Naive thymus-derived CD4-positive, alpha-beta T cell (primary cell): Measurements from ENCODE around the gene GPRIN3. TPM values are rescaled to one million over a fixed set of nuclear protein-coding genes. Genes with fewer than 3 reads are reported as not detected.
A peak's percentile ranks its signal among the peaks of the same experiment; 100 is the strongest.
"Not testable (repeated sequence)": the region's sequence is repeated elsewhere in the genome, so short reads cannot be mapped to it uniquely, and the experiment has no call there.

Experiments used
- ATAC-seq: fragments of 150-1000 bp; cut with Tn5 transposase; 2 replicates; pipeline ENCODE4 v1.10.0; 2021; ENCODE audit warnings: mild to moderate bottlenecking, moderate library complexity
- CTCF ChIA-PET: fragments of 350-600 bp; sonication (Branson Sonifier 250); formaldehyde crosslinking; loops from one replicate; lab custom pipeline; 2021; ENCODE audit warnings: antibody characterized with exemption; lab: Charles Lee
- POLR2A ChIA-PET: fragments of 350-600 bp; sonication (Branson Sonifier 250); formaldehyde crosslinking; loops from one replicate; lab custom pipeline; 2021; ENCODE audit warnings: antibody characterized with exemption, inconsistent platforms; lab: Charles Lee
- DNase-seq, 9 donors: peaks; one replicate each; pipeline versions ENCODE4 v3.0.0 to v3.0.0-alpha.2; 2020 to 2022; ENCODE audit warnings: mixed read lengths in 1 of 9
- H3K27ac ChIP-seq: one replicate; pipeline ENCODE4 v1.7.0; 2013; ENCODE audit warnings: mild to moderate bottlenecking, low read depth, low read length, moderate library complexity
- H3K27me3 ChIP-seq, 2 donors: one replicate each; pipeline ENCODE4 v1.7.0; 2013; ENCODE audit warnings: low read length in 2 of 2, mild to moderate bottlenecking in 2 of 2, moderate library complexity in 2 of 2; ENCODE audit not compliant: control insufficient read depth in 2 of 2, insufficient read depth in 2 of 2
- H3K36me3 ChIP-seq, 3 experiments: 1 replicate in 2 of 3; 2 replicates in 1 of 3; pipeline ENCODE4 v1.7.0; 2013; ENCODE audit warnings: low read length in 3 of 3, mild to moderate bottlenecking in 3 of 3, moderate library complexity in 1 of 3; ENCODE audit not compliant: insufficient read depth in 3 of 3, control insufficient read depth in 2 of 3
- H3K4me1 ChIP-seq, 2 donors: one replicate each; pipeline ENCODE4 v1.7.0; 2013; ENCODE audit warnings: low read length in 2 of 2, mild to moderate bottlenecking in 2 of 2, moderate library complexity in 1 of 2; ENCODE audit not compliant: control insufficient read depth in 2 of 2, insufficient read depth in 2 of 2
- H3K4me3 ChIP-seq: 2 replicates; pipeline ENCODE4 v1.7.0; 2013; ENCODE audit warnings: mild to moderate bottlenecking, low read length
- H3K9me3 ChIP-seq, 3 experiments: 1 replicate in 2 of 3; 2 replicates in 1 of 3; pipeline ENCODE4 v1.7.0; 2013; ENCODE audit warnings: low read length in 3 of 3; ENCODE audit not compliant: control insufficient read depth in 2 of 3
- H3K27ac Mint-ChIP-seq, 9 donors: one replicate each; pipeline ENCODE4 v1.8.0; 2020 to 2022; ENCODE audit warnings: mixed read lengths in 9 of 9, mild to moderate bottlenecking in 8 of 9, moderate library complexity in 5 of 9, inconsistent platforms in 2 of 9
- H3K27me3 Mint-ChIP-seq, 5 donors: one replicate each; pipeline ENCODE4 v1.8.0; 2021 to 2022; ENCODE audit warnings: mixed read lengths in 5 of 5, mild to moderate bottlenecking in 1 of 5
- H3K36me3 Mint-ChIP-seq, 5 donors: one replicate each; pipeline ENCODE4 v1.8.0; 2020 to 2022; ENCODE audit warnings: mixed read lengths in 5 of 5, mild to moderate bottlenecking in 3 of 5, inconsistent platforms in 1 of 5
- H3K4me1 Mint-ChIP-seq, 7 donors: one replicate each; pipeline ENCODE4 v1.8.0; 2020 to 2022; ENCODE audit warnings: mixed read lengths in 7 of 7, mild to moderate bottlenecking in 3 of 7, inconsistent platforms in 1 of 7
- H3K4me3 Mint-ChIP-seq, 10 donors: one replicate each; pipeline ENCODE4 v1.8.0; 2020 to 2022; ENCODE audit warnings: mild to moderate bottlenecking in 10 of 10, mixed read lengths in 10 of 10, moderate library complexity in 6 of 10, inconsistent platforms in 2 of 10
- H3K9me3 Mint-ChIP-seq, 11 donors: one replicate each; pipeline ENCODE4 v1.8.0; 2020 to 2022; ENCODE audit warnings: mixed read lengths in 11 of 11, mild to moderate bottlenecking in 4 of 11, inconsistent platforms in 1 of 11, moderate library complexity in 1 of 11
- intact Hi-C, 2 donors: fragments of 100-400 bp; cut with micrococcal nuclease; formaldehyde crosslinking; loops; one replicate each; pipeline ENCODE4 v1.15.1; 2023
- polyA plus RNA-seq, 2 donors: library from polyadenylated mRNA; unstranded; fragments of 300-500 nt; fragmentation: Illumina TruSeq; gene quantifications; one replicate each; pipeline ENCODE4 v1.2.3, GENCODE V29; 2021
- total RNA-seq, 6 experiments: library from RNA in 5 of 6; stranded (reverse) in 5 of 6; gene quantifications; 1 replicate in 5 of 6; 2 replicates in 1 of 6; pipeline ENCODE4 v1.2.3 and lab custom pipeline; 2021 to 2026

GPRIN3 gene
- total and polyA plus RNA-seq, 7 experiments from 2014 or later, result 7.3 to 55.5 (median 11.2) TPM

DNA sequence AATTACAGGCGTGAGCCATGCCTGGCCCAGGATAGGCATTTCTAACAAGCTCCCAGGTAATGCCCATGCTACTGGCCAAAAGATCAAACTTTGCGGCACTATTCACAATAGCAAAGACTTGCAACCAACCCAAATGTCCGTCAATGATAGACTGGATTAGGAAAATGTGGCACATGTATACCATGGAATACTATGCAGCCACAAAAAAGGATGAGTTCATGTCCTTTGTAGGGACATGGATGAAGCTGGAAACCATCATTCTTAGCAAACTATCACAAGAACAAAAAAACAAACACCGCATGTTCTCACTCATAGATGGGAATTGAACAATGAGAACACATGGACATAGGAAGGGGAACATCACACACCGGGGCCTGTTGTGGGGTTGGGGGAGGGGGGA is 1.6 kb upstream of the GPRIN3 start:
- not testable (repeated sequence) for H3K27me3 Mint-ChIP-seq, H3K27ac ChIP-seq, H3K9me3 Mint-ChIP-seq, H3K36me3 ChIP-seq, H3K27me3 ChIP-seq, H3K4me3 ChIP-seq, DNase-seq, H3K9me3 ChIP-seq, H3K4me1 ChIP-seq, ATAC-seq
- H3K4me3 Mint-ChIP-seq, result peak overlapping the region in 6 of 10 donors; percentile 7 to 93 (median 58)
- H3K27ac Mint-ChIP-seq, result peak overlapping the region in 6 of 9 donors; percentile 33 to 98 (median 64)
- H3K36me3 Mint-ChIP-seq, result peaks cover 0 to 23% (median 0%) of the 10 kb centered on the region in 5 donors
- ChIA-PET POLR2A (interaction anchor here (0.5 to 2.4 kb wide), 4 partner anchors 9 to 31 kb away, joined by 3 to 20 read pairs (median 8); no protein-coding TSS in a partner anchor), CTCF (interaction anchor here (0.6 to 1.7 kb wide), 2 partner anchors 9 to 83 kb away, joined by 3 to 6 read pairs; no protein-coding TSS in a partner anchor)
- peaks cover 27 to 55% (median 50%) of the 10 kb centered on the region in 7 donors for H3K4me1 Mint-ChIP-seq
- intact Hi-C loops, result loop anchor here (5.0 to 10.0 kb wide), 6 partner anchors 82 to 1024 kb away; partner anchors contain the start of genes HERC3 (in 1 of the 2), PPM1K (in 1 of the 2) and PYURF (in 1 of the 2)

DNA sequence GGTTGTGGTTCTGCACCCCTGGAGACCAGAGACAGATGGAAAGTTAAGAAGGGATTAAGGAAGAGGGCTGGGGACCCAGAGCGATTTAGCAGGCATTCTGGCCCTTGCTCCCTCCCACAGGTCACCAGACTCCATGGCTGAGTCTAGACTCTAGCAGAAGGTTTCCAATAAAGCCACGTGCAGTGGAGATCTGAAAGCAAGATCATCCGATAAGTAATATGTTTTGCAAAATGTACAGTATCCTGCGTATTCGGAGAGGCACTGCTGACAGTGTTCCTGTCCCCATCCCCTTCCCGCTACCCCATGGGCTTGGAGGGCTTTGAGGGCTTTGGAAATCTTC is 531 bp upstream of the GPRIN3 start:
- no peaks in the 10 kb centered on the region for H3K9me3 ChIP-seq
- peak in 6 of 9 donors; percentile 21 to 40 (median 29) for DNase-seq
- peak overlapping the region; percentile 80 to 99 (median 94) for H3K4me3 Mint-ChIP-seq
- H3K9me3 Mint-ChIP-seq, result no peaks in the 10 kb centered on the region
- ChIA-PET POLR2A (interaction anchor here (0.7 to 2.4 kb wide), 10 partner anchors 8 to 35 kb away, joined by 3 to 20 read pairs (median 6); no protein-coding TSS in a partner anchor), CTCF (interaction anchor here (0.6 to 1.6 kb wide), 4 partner anchors 9 to 1030 kb away, joined by 3 to 9 read pairs (median 3); no protein-coding TSS in a partner anchor)
- peak overlapping the region; percentile 58 to 98 (median 89) for H3K27ac Mint-ChIP-seq
- ATAC-seq, result peak; percentile 21
- H3K4me1 Mint-ChIP-seq, result peaks cover 37 to 65% (median 59%) of the 10 kb centered on the region in 7 donors
- peaks cover 0 to 29% (median 0%) of the 10 kb centered on the region in 5 donors for H3K36me3 Mint-ChIP-seq
- peak overlapping the region; percentile 81 for H3K27ac ChIP-seq
- peaks cover 0 to 9% (median 0%) of the 10 kb centered on the region in 3 experiments for H3K36me3 ChIP-seq
- H3K27me3 Mint-ChIP-seq, result no peaks in the 10 kb centered on the region
- H3K4me1 ChIP-seq, result peaks cover 14% of the 10 kb centered on the region in 2 donors
- H3K4me3 ChIP-seq, result peak overlapping the region; percentile 93
- intact Hi-C loops, result loop anchor here (5.0 to 10.0 kb wide), 6 partner anchors 81 to 1023 kb away; partner anchors contain the start of genes HERC3 (in 1 of the 2), PPM1K (in 1 of the 2) and PYURF (in 1 of the 2)
- no peaks in the 10 kb centered on the region for H3K27me3 ChIP-seq

DNA sequence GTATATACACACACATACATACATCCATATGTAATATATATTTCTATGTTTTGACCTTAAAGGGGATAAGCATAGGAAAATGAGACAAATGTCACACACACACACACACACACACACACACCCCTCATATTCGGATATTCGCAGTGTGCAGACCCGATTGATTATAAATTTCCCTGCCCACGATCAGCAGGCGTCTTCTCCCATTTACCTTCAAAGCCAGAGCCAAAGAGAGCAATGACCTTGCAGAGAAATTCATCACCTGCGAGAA is 488 bp downstream of the GPRIN3 start:
- ChIA-PET CTCF (interaction anchor here (1.3 to 1.6 kb wide), 2 partner anchors 53 to 81 kb away, joined by 3 to 9 read pairs; no protein-coding TSS in a partner anchor), POLR2A (interaction anchor here (1.0 to 2.4 kb wide), 8 partner anchors 9 to 36 kb away, joined by 3 to 20 read pairs (median 7); no protein-coding TSS in a partner anchor)
- Mint-ChIP-seq H3K4me1 (peaks cover 39 to 75% (median 64%) of the 10 kb centered on the region in 7 donors), H3K36me3 (peaks cover 0 to 28% (median 0%) of the 10 kb centered on the region in 5 donors), H3K27ac (peak overlapping the region; percentile 83 to 98 (median 90)), H3K9me3 (no peaks in the 10 kb centered on the region), H3K4me3 (peak overlapping the region; percentile 80 to 99 (median 94)), H3K27me3 (no peaks in the 10 kb centered on the region)
- Histone ChIP-seq H3K27me3 (no peaks in the 10 kb centered on the region), H3K4me1 (peaks cover 21 to 23% of the 10 kb centered on the region in 2 donors), H3K27ac (peak overlapping the region; percentile 81), H3K9me3 (no peaks in the 10 kb centered on the region), H3K36me3 (peaks cover 0 to 9% (median 0%) of the 10 kb centered on the region in 3 experiments), H3K4me3 (peak overlapping the region; percentile 93)
- intact Hi-C loops, result loop anchor here (1.0 to 10.0 kb wide), 15 partner anchors 9 to 1022 kb away; partner anchors contain the start of genes HERC3 (in 1 of the 2), PPM1K (in 1 of the 2), PYURF (in 1 of the 2) and TIGD2 (in 1 of the 2)
- no peak for DNase-seq
- peak; percentile 0 for ATAC-seq

DNA sequence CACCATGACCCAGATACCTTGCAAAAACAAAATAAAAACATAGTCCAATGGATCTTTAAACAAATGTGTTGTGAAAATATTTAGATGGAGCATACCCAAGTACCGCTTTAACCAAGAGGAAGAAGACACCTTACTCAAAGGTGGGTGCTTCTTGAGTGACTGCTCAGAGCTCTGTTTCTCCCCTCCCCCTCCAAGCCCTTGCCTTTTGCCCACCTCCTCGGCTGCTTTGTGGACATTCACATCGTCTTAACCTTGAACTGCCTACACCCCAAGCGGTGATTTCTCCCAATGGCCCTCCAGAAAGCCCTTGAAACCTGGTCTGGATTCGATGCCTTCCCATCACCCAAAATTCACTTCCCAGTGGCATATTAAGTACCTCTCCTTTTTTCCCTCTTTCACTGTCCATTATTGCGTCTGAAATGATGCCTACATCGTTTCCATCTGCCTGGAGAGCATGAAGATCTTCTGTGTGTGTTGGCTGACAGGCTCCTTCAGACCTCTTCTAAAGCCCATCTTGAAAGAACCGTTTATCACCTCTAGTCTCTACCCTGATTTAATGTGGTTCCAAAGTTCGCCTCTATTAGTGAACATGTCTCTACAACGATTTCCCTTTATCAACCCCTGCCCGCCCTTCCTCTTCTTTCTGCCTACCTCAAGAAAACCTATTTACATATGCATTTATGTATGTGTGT is 968 bp downstream of the GPRIN3 start:
- no peaks in the 10 kb centered on the region for H3K27me3 ChIP-seq
- Mint-ChIP-seq H3K27ac (peak overlapping the region; percentile 83 to 98 (median 90)), H3K27me3 (no peaks in the 10 kb centered on the region), H3K36me3 (peaks cover 0 to 30% (median 0%) of the 10 kb centered on the region in 5 donors), H3K4me1 (peaks cover 42 to 80% (median 67%) of the 10 kb centered on the region in 7 donors), H3K4me3 (peak overlapping the region; percentile 80 to 99 (median 94)), H3K9me3 (no peaks in the 10 kb centered on the region)
- intact Hi-C loops, result loop anchor here (1.0 to 10.0 kb wide), 15 partner anchors 8 to 1022 kb away; partner anchors contain the start of genes HERC3 (in 1 of the 2), PPM1K (in 1 of the 2), PYURF (in 1 of the 2) and TIGD2 (in 1 of the 2)
- no peaks in the 10 kb centered on the region for H3K9me3 ChIP-seq
- DNase-seq (peak in 6 of 9 donors; percentile 16 to 41 (median 29)), ATAC-seq (peak; percentile 49)
- peaks cover 25 to 28% of the 10 kb centered on the region in 2 donors for H3K4me1 ChIP-seq
- H3K4me3 ChIP-seq, result peak overlapping the region; percentile 93
- H3K27ac ChIP-seq, result peak overlapping the region; percentile 81
- POLR2A ChIA-PET, result no interaction called here
- CTCF ChIA-PET, result no interaction called here
- peaks cover 0 to 9% (median 0%) of the 10 kb centered on the region in 3 experiments for H3K36me3 ChIP-seq

DNA sequence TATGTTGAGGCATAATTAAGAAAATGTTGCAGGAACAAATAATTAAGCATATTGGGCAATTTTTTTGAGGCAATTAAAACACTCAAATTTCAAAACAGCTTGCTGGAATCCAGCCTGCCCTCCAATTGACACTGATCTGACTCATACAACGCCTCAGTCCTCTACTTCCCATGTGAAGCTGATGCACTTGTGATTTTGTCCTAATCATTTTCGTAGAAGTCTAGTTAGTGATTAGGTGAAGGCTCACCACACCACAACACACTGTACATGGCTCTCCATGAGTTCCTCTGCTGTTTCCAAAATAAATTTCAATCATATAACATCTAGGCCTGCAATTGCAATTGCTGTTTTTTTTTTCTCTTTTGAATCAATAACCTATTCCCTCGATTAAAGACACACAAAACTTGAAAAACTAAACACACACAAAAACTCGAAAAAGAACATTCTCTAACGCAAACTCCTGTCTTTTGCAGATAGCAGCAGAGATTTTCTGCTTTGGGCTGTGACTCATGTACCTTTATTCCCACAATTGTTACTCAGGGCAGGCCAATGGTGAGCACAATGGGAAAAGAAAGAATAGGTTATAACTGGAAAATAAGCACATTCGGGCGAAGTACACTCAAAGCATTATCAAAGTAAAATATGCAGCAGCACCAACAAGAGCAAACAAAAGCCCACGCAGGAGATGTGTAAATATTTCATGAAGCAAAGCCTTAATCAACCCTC is 1.7 kb downstream of the GPRIN3 start:
- peak overlapping the region; percentile 93 for H3K4me3 ChIP-seq
- H3K27me3 Mint-ChIP-seq, result no peaks in the 10 kb centered on the region
- no peaks in the 10 kb centered on the region for H3K9me3 ChIP-seq
- peak overlapping the region; percentile 83 to 98 (median 90) for H3K27ac Mint-ChIP-seq
- ChIA-PET POLR2A (interaction anchor here (0.9 to 1.7 kb wide), 2 partner anchors 11 to 17 kb away, joined by 3 to 7 read pairs; no protein-coding TSS in a partner anchor), CTCF (no interaction called here)
- no peaks in the 10 kb centered on the region for H3K27me3 ChIP-seq
- H3K36me3 Mint-ChIP-seq, result peaks cover 0 to 35% (median 0%) of the 10 kb centered on the region in 5 donors
- intact Hi-C loops, result loop anchor here (2.0 to 10.0 kb wide), 10 partner anchors 31 to 1021 kb away; partner anchors contain the start of genes HERC3 (in 1 of the 2), PPM1K (in 1 of the 2), PYURF (in 1 of the 2) and TIGD2 (in 1 of the 2)
- peak overlapping the region; percentile 81 for H3K27ac ChIP-seq
- peaks cover 49 to 88% (median 72%) of the 10 kb centered on the region in 7 donors for H3K4me1 Mint-ChIP-seq
- H3K9me3 Mint-ChIP-seq, result no peaks in the 10 kb centered on the region
- peak overlapping the region; percentile 80 to 99 (median 94) for H3K4me3 Mint-ChIP-seq
- ATAC-seq, result peak; percentile 14
- no peak for DNase-seq
- peaks cover 0 to 9% (median 0%) of the 10 kb centered on the region in 3 experiments for H3K36me3 ChIP-seq
- H3K4me1 ChIP-seq, result peaks cover 27 to 35% of the 10 kb centered on the region in 2 donors
